Suprapubic skin (tissue), 4 donors: ENCODE data around the gene CRACDL. TPM values are rescaled to one million over a fixed set of nuclear protein-coding genes. Genes with fewer than 3 reads are reported as not detected.

Source experiments
- DNase-seq, 2 donors: peaks; one replicate each; pipeline ENCODE4 v3.0.0-alpha.2; 2019; ENCODE audit warnings: low spot score in 2 of 2
- H3K27ac ChIP-seq: fragments of 200-600 bp; sonication (generic); one replicate; pipeline ENCODE4 v1.5.1; 2019
- H3K27me3 ChIP-seq: fragments of 200-600 bp; sonication (generic); one replicate; pipeline ENCODE4 v1.5.1; 2019
- H3K36me3 ChIP-seq: fragments of 200-600 bp; sonication (generic); one replicate; pipeline ENCODE4 v1.5.1; 2019
- H3K4me1 ChIP-seq: fragments of 200-600 bp; sonication (generic); one replicate; pipeline ENCODE4 v1.5.1; 2019
- H3K4me3 ChIP-seq: fragments of 200-600 bp; sonication (generic); one replicate; pipeline ENCODE4 v1.5.1; 2019; ENCODE audit warnings: mild to moderate bottlenecking
- H3K9me3 ChIP-seq: fragments of 200-600 bp; sonication (generic); one replicate; pipeline ENCODE4 v1.5.1; 2019
- EP300 ChIP-seq: sonication (generic); formaldehyde crosslinking; IDR thresholded peaks from one replicate; pipeline ENCODE4 v1.6.1; 2017; ENCODE audit warnings: antibody characterized with exemption
- POLR2A ChIP-seq, 2 donors: fragments of 450-650 bp; IDR thresholded peaks; one replicate each; pipeline ENCODE4 v1.6.1; 2017; ENCODE audit warnings: antibody characterized with exemption in 2 of 2, mild to moderate bottlenecking in 2 of 2, moderate library complexity in 2 of 2
- POLR2AphosphoS5 ChIP-seq, 3 donors: sonication (generic); formaldehyde crosslinking; IDR thresholded peaks; one replicate each; pipeline ENCODE4 v1.6.1; 2017; ENCODE audit warnings: antibody characterized with exemption in 3 of 3
- WGBS: methylation state at CpG from one replicate; pipeline ENCODE4 v1.1.5; 2018; 5-methylcytosine and 5-hydroxymethylcytosine counted together
- total RNA-seq, 4 donors: library from RNA; depleted of rRNA; stranded (reverse); fragments of >200 nt; gene quantifications; one replicate each; pipeline ENCODE4 v1.1.0, GENCODE V29; 2016
- TF ChIP-seq, protein P1 (sequence below), 2 donors: fragments of 200-600 bp in 1 of 2; fragments of 450-650 bp in 1 of 2; sonication (generic) in 1 of 2; IDR thresholded peaks; one replicate each; pipeline ENCODE4 v1.5.1; 2016 to 2019; ENCODE audit warnings: antibody characterized with exemption in 2 of 2, mild to moderate bottlenecking in 1 of 2, moderate library complexity in 1 of 2

Gene CRACDL
- total RNA-seq, 4 donors from 2014 or later, result 5.2 to 13.0 (median 11.3) TPM

DNA sequence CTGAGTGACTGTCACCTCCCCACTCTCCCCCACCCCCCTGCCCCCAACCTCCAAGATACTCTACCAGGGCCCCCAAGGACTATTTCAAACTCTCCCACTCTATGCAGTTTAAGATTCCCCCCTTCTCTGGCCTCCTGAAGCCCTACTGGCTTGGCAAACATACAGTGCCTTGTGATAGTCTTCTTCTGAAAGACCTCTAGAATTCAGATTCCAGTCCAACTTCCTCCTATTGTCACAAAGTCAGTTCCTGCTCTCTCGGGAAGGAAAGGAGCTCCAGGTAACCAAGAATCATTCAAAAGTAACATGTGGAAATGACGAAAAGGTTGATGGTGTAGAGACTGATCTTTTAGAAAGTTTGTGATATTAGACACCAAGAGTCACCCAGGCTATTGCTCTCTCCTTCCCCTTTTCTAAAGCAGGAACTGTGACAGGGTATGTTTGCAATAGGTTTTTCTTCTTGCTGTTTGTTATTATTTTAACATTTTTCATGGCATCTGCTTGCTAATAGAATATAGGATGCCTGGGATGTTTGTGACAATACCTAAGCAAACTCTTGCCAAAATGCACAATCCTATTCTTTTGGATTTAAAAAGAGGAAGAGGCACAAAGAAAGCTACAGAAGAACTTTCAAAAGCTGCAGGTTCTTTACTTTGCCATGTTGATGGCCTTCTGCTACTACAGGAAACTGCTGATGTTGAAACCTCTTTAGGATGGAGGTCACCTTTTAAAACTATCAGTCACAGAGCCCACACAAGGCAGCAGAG lies 111.6 kb downstream of the CRACDL start:
- no peak for TF ChIP-seq POLR2A (IDR thresholded peaks at IDR 0.05)
- no peak for TF ChIP-seq POLR2AphosphoS5 (IDR thresholded peaks at IDR 0.05)
- TF ChIP-seq, protein P1, sequence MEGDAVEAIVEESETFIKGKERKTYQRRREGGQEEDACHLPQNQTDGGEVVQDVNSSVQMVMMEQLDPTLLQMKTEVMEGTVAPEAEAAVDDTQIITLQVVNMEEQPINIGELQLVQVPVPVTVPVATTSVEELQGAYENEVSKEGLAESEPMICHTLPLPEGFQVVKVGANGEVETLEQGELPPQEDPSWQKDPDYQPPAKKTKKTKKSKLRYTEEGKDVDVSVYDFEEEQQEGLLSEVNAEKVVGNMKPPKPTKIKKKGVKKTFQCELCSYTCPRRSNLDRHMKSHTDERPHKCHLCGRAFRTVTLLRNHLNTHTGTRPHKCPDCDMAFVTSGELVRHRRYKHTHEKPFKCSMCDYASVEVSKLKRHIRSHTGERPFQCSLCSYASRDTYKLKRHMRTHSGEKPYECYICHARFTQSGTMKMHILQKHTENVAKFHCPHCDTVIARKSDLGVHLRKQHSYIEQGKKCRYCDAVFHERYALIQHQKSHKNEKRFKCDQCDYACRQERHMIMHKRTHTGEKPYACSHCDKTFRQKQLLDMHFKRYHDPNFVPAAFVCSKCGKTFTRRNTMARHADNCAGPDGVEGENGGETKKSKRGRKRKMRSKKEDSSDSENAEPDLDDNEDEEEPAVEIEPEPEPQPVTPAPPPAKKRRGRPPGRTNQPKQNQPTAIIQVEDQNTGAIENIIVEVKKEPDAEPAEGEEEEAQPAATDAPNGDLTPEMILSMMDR (IDR thresholded peaks at IDR 0.05), result no peak
- no peak for TF ChIP-seq EP300
- WGBS, result 63% methylated on average over 2 of the region's 2 CpGs
- Histone ChIP-seq H3K9me3 (no peaks in the 10 kb centered on the region), H3K27me3 (peaks cover 12% of the 10 kb centered on the region), H3K4me3 (no peak overlapping the region), H3K27ac (no peak overlapping the region), H3K36me3 (no peaks in the 10 kb centered on the region), H3K4me1 (peaks cover 13% of the 10 kb centered on the region)
- DNase-seq, result no peak

DNA sequence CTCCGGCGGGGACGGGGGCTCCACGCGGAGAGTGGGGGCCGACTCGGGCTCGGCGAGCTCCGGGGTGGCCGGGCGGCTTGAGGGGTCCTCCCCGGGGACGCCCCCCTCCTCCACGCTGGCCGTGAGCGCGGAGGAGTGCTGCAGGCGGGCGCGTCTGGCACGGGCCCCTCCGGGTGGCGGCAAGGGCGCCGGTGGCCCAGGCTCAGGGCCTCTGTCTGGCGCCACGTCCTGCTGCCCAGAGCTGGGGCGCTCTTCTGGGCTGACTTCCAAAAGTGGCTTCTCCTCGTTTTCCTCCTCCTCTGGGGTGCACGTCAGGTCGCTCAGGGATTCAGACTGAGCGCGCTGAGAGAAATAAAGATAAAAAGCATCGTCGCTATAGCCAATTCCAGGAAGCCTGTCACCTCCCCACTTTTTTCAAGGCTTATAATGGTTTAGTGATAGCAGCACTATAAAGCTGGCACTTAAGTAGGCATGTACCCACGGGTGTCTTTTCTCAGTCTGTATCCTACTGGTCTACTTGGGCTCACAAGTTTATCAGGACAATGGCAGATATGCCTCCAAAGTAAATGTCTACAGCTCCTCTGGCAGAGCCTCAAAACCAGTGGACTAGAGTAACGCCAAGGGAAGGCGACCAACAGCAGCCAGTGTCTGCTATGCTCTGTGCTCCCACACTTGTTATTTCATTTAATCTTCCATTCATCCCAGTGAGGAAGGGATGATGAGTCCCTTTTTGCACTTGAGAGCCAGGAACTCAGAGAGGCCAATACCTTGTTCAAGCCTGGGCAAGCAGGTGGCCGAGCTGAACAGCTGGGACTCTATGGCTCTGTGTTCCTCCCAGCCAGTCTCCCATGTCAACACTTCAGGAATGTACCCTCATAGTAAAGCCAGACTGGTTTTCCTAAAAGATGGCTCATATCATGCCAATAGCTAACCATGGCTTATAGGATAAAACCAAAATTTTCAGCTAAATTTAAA lies 112.5 kb downstream of the CRACDL start:
- WGBS, result 58% methylated on average over 12 of the region's 40 CpGs
- peak overlapping the region; percentile 73 for H3K27ac ChIP-seq
- TF ChIP-seq POLR2AphosphoS5 (IDR thresholded peaks at IDR 0.05) (no peak), POLR2A (IDR thresholded peaks at IDR 0.05) (no peak), EP300 (no peak)
- TF ChIP-seq, protein P1 (IDR thresholded peaks at IDR 0.05), result no peak
- no peaks in the 10 kb centered on the region for H3K36me3 ChIP-seq
- peaks cover 12% of the 10 kb centered on the region for H3K27me3 ChIP-seq
- no peaks in the 10 kb centered on the region for H3K9me3 ChIP-seq
- no peak for DNase-seq
- H3K4me3 ChIP-seq, result peak overlapping the region; percentile 63
- peaks cover 13% of the 10 kb centered on the region for H3K4me1 ChIP-seq

DNA sequence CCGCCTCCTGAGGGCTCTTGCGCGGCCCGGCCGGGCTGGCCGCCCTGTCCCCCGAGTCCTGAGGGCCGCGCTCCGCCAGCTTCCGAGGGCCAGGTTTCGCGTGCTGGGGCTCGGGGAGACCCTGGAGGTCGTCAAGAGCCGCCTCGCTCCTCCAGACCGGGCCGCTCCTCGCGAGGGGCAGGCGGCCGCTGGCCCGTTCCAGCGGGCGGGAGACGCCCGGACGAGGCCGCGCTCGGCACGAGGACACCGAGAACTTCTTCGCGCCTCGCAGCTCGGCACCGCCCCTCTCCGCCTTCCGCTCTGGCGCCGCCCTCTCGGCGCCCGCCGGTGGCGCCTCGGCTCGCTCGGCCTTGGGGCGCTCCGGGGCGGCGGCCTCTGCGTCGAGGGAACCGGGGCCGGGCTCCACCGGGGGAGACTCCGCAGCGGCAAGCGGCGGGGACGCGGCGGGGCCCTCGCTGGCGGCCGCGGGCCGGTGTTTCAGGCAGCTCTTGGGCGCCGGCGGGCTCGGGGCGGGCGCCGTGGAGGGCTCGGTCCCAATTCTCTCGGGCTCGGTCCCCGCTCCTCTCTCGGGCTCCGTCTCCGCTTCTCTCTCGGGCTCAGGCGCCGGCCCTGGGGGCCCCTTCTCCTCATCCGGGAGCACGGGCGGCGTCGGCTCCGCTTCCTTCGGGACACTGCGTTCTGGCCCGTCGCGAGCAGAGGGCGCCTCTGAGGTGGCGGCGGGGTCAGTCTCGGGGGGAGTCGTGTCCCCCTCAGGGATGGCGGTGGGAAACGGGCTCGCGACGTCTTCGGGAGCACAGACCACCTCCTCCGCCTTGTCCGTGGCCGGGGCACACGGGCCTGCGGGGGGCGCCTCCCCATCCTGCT lies 113.5 kb downstream of the CRACDL start:
- whole genome bisulfite sequencing, result 8% methylated on average over 20 of the region's 117 CpGs
- no peaks in the 10 kb centered on the region for H3K36me3 ChIP-seq
- no peaks in the 10 kb centered on the region for H3K9me3 ChIP-seq
- DNase-seq, result no peak
- H3K27me3 ChIP-seq, result peaks cover 12% of the 10 kb centered on the region
- TF ChIP-seq POLR2A (IDR thresholded peaks at IDR 0.05) (no peak), POLR2AphosphoS5 (IDR thresholded peaks at IDR 0.05) (no peak)
- TF ChIP-seq, protein P1 (IDR thresholded peaks at IDR 0.05), result peak in 1 of 2 donors; percentile 18
- peaks cover 13% of the 10 kb centered on the region for H3K4me1 ChIP-seq
- peak overlapping the region; percentile 73 for H3K27ac ChIP-seq
- H3K4me3 ChIP-seq, result peak overlapping the region; percentile 63

DNA sequence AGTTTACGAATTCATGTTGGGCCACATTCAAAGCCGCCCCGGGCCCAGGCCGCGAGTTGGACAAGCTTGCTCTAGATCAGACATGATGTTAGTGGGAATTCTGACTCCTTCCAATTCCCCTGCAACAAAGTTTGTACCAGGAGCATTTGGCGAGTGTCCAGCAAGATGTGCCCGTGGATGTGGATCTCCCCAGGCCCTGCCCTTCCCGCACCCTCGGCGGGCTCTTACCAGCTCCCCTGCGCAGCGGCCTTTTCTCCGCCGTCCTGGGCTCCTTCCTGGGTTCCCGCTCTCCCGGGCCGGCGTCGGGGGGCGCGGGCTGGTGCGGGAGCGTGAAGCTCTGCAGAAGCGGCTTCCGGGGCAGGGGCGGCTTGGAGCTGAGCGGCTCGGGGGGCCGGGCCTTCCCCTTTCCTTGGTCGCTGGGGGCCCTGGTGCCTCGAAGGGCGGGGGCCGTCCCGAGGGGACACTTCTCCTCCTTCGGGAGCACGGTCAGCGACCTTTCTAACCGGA lies 114.3 kb downstream of the CRACDL start:
- no peak for TF ChIP-seq POLR2AphosphoS5 (IDR thresholded peaks at IDR 0.05)
- TF ChIP-seq, protein P1 (IDR thresholded peaks at IDR 0.05), result no peak
- no peak for TF ChIP-seq POLR2A (IDR thresholded peaks at IDR 0.05)
- TF ChIP-seq EP300, result no peak
- H3K4me1 ChIP-seq, result peaks cover 13% of the 10 kb centered on the region
- no peaks in the 10 kb centered on the region for H3K36me3 ChIP-seq
- no peak for DNase-seq
- H3K27me3 ChIP-seq, result peaks cover 12% of the 10 kb centered on the region
- H3K27ac ChIP-seq, result no peak overlapping the region
- 93% methylated on average over 28 of the region's 38 CpGs for WGBS
- no peak overlapping the region for H3K4me3 ChIP-seq
- no peaks in the 10 kb centered on the region for H3K9me3 ChIP-seq
